Panc1 (cell line): ENCODE measurements around the gene PRDX2. TPM values are rescaled to one million over a fixed set of nuclear protein-coding genes. Genes with fewer than 3 reads are reported as not detected.

ENCODE experiments used
- ATAC-seq: fragments of 200-7000 bp; cut with Tn5 transposase; 2 replicates; pipeline ENCODE4 v1.9.1; 2020; ENCODE audit warnings: mild to moderate bottlenecking, moderate library complexity
- BruUV-seq: library from RNA; stranded (reverse); fragments of 400-500 nt; replicated peaks from 2 replicates; lab custom pipeline; 2021; lab: Mats Ljungman, UMichigan
- CTCF ChIA-PET: fragments of 300-600 bp; sonication (Branson Sonifier 250); formaldehyde crosslinking; loops from one replicate; lab custom pipeline; 2022; ENCODE audit warnings: antibody characterized with exemption; lab: Charles Lee
- POLR2A ChIA-PET: fragments of 300-600 bp; sonication (Branson Sonifier 250); formaldehyde crosslinking; loops from one replicate; lab custom pipeline; 2022; ENCODE audit warnings: antibody characterized with exemption; lab: Charles Lee
- DNase-seq: peaks from one replicate; pipeline ENCODE4 v3.0.0-alpha.2; 2010; ENCODE audit warnings: low read depth, low spot score
- H3K27ac ChIP-seq: 2 replicates; pipeline ENCODE4 v1.5.1; 2011; ENCODE audit warnings: mild to moderate bottlenecking, low read length, inconsistent platforms
- H3K27me3 ChIP-seq: fragments of 200-500 bp; sonication (Bioruptor generic); 2 replicates; pipeline ENCODE4 v1.6.0; 2014; ENCODE audit warnings: low read length, inconsistent platforms; ENCODE audit not compliant: control insufficient read depth, insufficient read depth
- H3K36me3 ChIP-seq: fragments of 200-500 bp; sonication (Bioruptor generic); 2 replicates; pipeline ENCODE4 v1.5.1; 2014; ENCODE audit warnings: inconsistent platforms, mild to moderate bottlenecking, low read length, moderate library complexity; ENCODE audit not compliant: control insufficient read depth, insufficient read depth
- H3K4me1 ChIP-seq: 2 replicates; pipeline ENCODE4 v1.5.1; 2011; ENCODE audit warnings: inconsistent platforms, mild to moderate bottlenecking, low read length, moderate library complexity; ENCODE audit not compliant: control insufficient read depth, insufficient read depth
- H3K4me3 ChIP-seq, 2 experiments: 2 replicates each; pipeline ENCODE4 v1.5.1; 2011 to 2012; ENCODE audit warnings: low read depth in 2 of 2, low read length in 2 of 2, mild to moderate bottlenecking in 2 of 2, inconsistent platforms in 1 of 2, moderate library complexity in 1 of 2
- H3K9me3 ChIP-seq: fragments of 200-500 bp; sonication (Bioruptor generic); 2 replicates; pipeline ENCODE4 v1.5.1; 2014; ENCODE audit warnings: low read depth, mild to moderate bottlenecking, inconsistent platforms, low read length, moderate library complexity; ENCODE audit not compliant: control insufficient read depth, insufficient read depth
- CTCF ChIP-seq: fragments of 450-650 bp; IDR thresholded peaks from 2 replicates; pipeline ENCODE4 v1.5.1; 2017; ENCODE audit warnings: mild to moderate bottlenecking
- POLR2AphosphoS5 ChIP-seq: IDR thresholded peaks from 2 replicates; pipeline ENCODE4 v1.6.1; 2012; ENCODE audit warnings: mild to moderate bottlenecking, low read depth, low read length, moderate library complexity
- REST ChIP-seq, 2 experiments: IDR thresholded peaks; 2 replicates each; pipeline ENCODE4 v1.6.1; 2011 to 2012; ENCODE audit warnings: low read depth in 2 of 2, control low read depth in 1 of 2, low read length in 1 of 2, mild to moderate bottlenecking in 1 of 2, moderate library complexity in 1 of 2; ENCODE audit not compliant: insufficient read depth in 1 of 2
- SIN3A ChIP-seq: IDR thresholded peaks from 2 replicates; pipeline ENCODE4 v1.6.1; 2012; ENCODE audit warnings: low read depth, mild to moderate bottlenecking, low read length, moderate library complexity, borderline replicate concordance; ENCODE audit not compliant: insufficient read depth
- TCF7L2 ChIP-seq: IDR thresholded peaks from 2 replicates; pipeline ENCODE4 v1.6.1; 2011; ENCODE audit warnings: mild to moderate bottlenecking, low read depth, low read length, inconsistent platforms
- in situ Hi-C: cut with HindIII; loops from 2 replicates; pipeline ENCODE4 v1.10.0; 2016; ENCODE audit warnings: low sequenced_read_pairs, low pct_unique_long_range_greater_than_20kb
- intact Hi-C: fragments of 100-400 bp; cut with micrococcal nuclease; formaldehyde crosslinking; loops from one replicate; pipeline ENCODE4 v1.10.0; 2022; ENCODE audit not compliant: unreplicated experiment
- total RNA-seq: library from RNA; stranded (reverse); gene quantifications from one replicate; pipeline ENCODE4 v1.2.1, GENCODE V29; 2021; ENCODE audit not compliant: unreplicated experiment

Gene PRDX2
- total RNA-seq, 1 experiment from 2014 or later: 61.0 TPM

GRCh38 chr19:12788682-12789097 is 12.9 kb downstream of the PRDX2 start:
- TF ChIP-seq REST (IDR thresholded peaks at IDR 0.05; ENCODE audit: insufficient read depth in 1 of 2, low read depth in 2 of 2, low read length in 1 of 2) (no peak), TCF7L2 (no peak), SIN3A (0 out of 2 replicates have a peak, but pooled peaks have one; percentile 64), CTCF (no peak), POLR2AphosphoS5 (peak; percentile 58; the same call in 1 of the 2 replicates)
- TSS peak; percentile 83 for BruUV-seq
- no peak for DNase-seq
- POLR2A ChIA-PET: interaction anchor here (0.6 kb wide), 2 partner anchors 13 to 1683 kb away, joined by 3 to 10 read pairs; no protein-coding TSS in a partner anchor
- Histone ChIP-seq H3K27ac (peak overlapping the region; percentile 99), H3K4me1 (peaks cover 52% of the 10 kb centered on the region), H3K4me3 (peak overlapping the region; percentile 51 to 75), H3K36me3 (peaks cover 2% of the 10 kb centered on the region), H3K9me3 (no peaks in the 10 kb centered on the region), H3K27me3 (no peaks in the 10 kb centered on the region)
- CTCF ChIA-PET: interaction anchor here (0.9 to 1.1 kb wide), 2 partner anchors 11 to 15 kb away, joined by 3 to 4 read pairs; no protein-coding TSS in a partner anchor
- no peak for ATAC-seq
- intact Hi-C loops (no loop called here), in situ Hi-C loops (no loop called here)

- Histone ChIP-seq H3K36me3 (peaks cover 2% of the 10 kb centered on the region), H3K27me3 (no peaks in the 10 kb centered on the region), H3K4me1 (peaks cover 56% of the 10 kb centered on the region), H3K9me3 (no peaks in the 10 kb centered on the region), H3K27ac (peak overlapping the region; percentile 99), H3K4me3 (no peak overlapping the region; a peak in 1 of 4 replicates)
- intact Hi-C loops (no loop called here), in situ Hi-C loops (no loop called here)
- TF ChIP-seq SIN3A (no peak), REST (IDR thresholded peaks at IDR 0.05; ENCODE audit: insufficient read depth in 1 of 2, low read depth in 2 of 2, low read length in 1 of 2) (no peak), TCF7L2 (no peak), POLR2AphosphoS5 (no peak), CTCF (no peak)
- no TSS peak for BruUV-seq
- DNase-seq (no peak), ATAC-seq (no peak)
- CTCF ChIA-PET: interaction anchor here (0.6 to 1.3 kb wide), 2 partner anchors 10 to 14 kb away, joined by 3 to 4 read pairs; no protein-coding TSS in a partner anchor
- POLR2A ChIA-PET: interaction anchor here (0.6 kb wide), 1 partner anchor 12 kb away, joined by 3 read pairs; no protein-coding TSS in a partner anchor
These were observed 13.4 kb downstream of the PRDX2 start for GRCh38 chr19:12788042-12788681.
